H1 (cell line): Measurements from ENCODE around the gene RAD51B. TPM values are rescaled to one million over a fixed set of nuclear protein-coding genes. Genes with fewer than 3 reads are reported as not detected.

ENCODE experiments used
- CTCF ChIA-PET: fragments of 300-600 bp; sonication (Branson Sonifier 250); formaldehyde crosslinking; loops from one replicate; lab custom pipeline; 2021; ENCODE audit not compliant: partially characterized antibody; lab: Charles Lee
- POLR2A ChIA-PET: fragments of 300-600 bp; sonication (Branson Sonifier 250); formaldehyde crosslinking; loops from one replicate; lab custom pipeline; 2021; ENCODE audit warnings: inconsistent platforms; ENCODE audit not compliant: partially characterized antibody; lab: Charles Lee
- DNase-seq, 2 experiments: peaks; one replicate each; pipeline versions ENCODE4 v3.0.0 to v3.0.0-alpha.2; 2010 to 2022; ENCODE audit warnings: low spot score in 2 of 2, low read depth in 1 of 2, mixed read lengths in 1 of 2
- FAIRE-seq: peaks from 2 replicates; lab custom pipeline; 2011; peaks lifted over from hg19 to GRCh38; lab: Jason Lieb, UNC
- H2AFZ ChIP-seq: 2 replicates; pipeline ENCODE4 v1.8.1; 2012; ENCODE audit warnings: low read length, inconsistent platforms
- H2AK5ac ChIP-seq: 2 replicates; pipeline ENCODE4 v1.6.1; 2013; ENCODE audit warnings: low read depth, low read length
- H2BK120ac ChIP-seq: replicated peaks from 2 replicates; pipeline ENCODE3; 2013; ENCODE audit warnings: low read depth, low read length, inconsistent platforms
- H2BK12ac ChIP-seq: 2 replicates; pipeline ENCODE4 v1.6.1; 2013; ENCODE audit warnings: low read depth, low read length
- H2BK15ac ChIP-seq: 2 replicates; pipeline ENCODE4 v1.6.1; 2013; ENCODE audit warnings: low read length
- H2BK20ac ChIP-seq: 2 replicates; pipeline ENCODE4 v1.6.1; 2013; ENCODE audit warnings: low read length
- H2BK5ac ChIP-seq: 2 replicates; pipeline ENCODE4 v1.6.1; 2013; ENCODE audit warnings: low read depth, low read length
- H3K14ac ChIP-seq: 2 replicates; pipeline ENCODE4 v1.6.1; 2013; ENCODE audit warnings: inconsistent platforms; ENCODE audit not compliant: insufficient read length
- H3K18ac ChIP-seq: 2 replicates; pipeline ENCODE4 v1.6.1; 2013; ENCODE audit warnings: low read length; ENCODE audit errors: extremely low read depth
- H3K23ac ChIP-seq: 2 replicates; pipeline ENCODE4 v1.6.1; 2013; ENCODE audit warnings: inconsistent platforms; ENCODE audit not compliant: insufficient read length
- H3K23me2 ChIP-seq: 2 replicates; pipeline ENCODE4 v1.6.1; 2013; ENCODE audit warnings: low read depth, low read length
- H3K27ac ChIP-seq: 2 replicates; pipeline ENCODE4 v1.6.1; 2011; ENCODE audit warnings: low read depth, low read length, inconsistent platforms
- H3K27me3 ChIP-seq, 4 experiments: replicated peaks in 1 of 4; 1 replicate in 1 of 4; 2 replicates in 3 of 4; pipeline versions ENCODE4 v1.6.1 to v1.8.1; 2011 to 2013; ENCODE audit warnings: low read length in 3 of 4, mild to moderate bottlenecking in 3 of 4, inconsistent platforms in 2 of 4, mixed read lengths in 2 of 4, moderate library complexity in 1 of 4; ENCODE audit not compliant: control insufficient read depth in 3 of 4, insufficient read depth in 3 of 4; ENCODE audit errors: extremely low read depth in 1 of 4
- H3K36me3 ChIP-seq, 4 experiments: 2 replicates each; pipeline versions ENCODE4 v1.6.1 to v1.8.1; 2011 to 2013; ENCODE audit warnings: mild to moderate bottlenecking in 4 of 4, low read length in 3 of 4, moderate library complexity in 2 of 4, control low read depth in 1 of 4, inconsistent platforms in 1 of 4; ENCODE audit not compliant: insufficient read depth in 4 of 4, control insufficient read depth in 2 of 4
- H3K4ac ChIP-seq: replicated peaks from 2 replicates; pipeline ENCODE3; 2013; ENCODE audit warnings: low read length, low read depth, mixed read lengths, inconsistent platforms; ENCODE audit not compliant: insufficient read length
- H3K4me1 ChIP-seq, 4 experiments: replicated peaks in 1 of 4; 1 replicate in 1 of 4; 2 replicates in 3 of 4; pipeline versions ENCODE4 v1.6.1 to v1.8.1; 2011 to 2013; ENCODE audit warnings: low read length in 3 of 4, inconsistent platforms in 2 of 4, mixed read lengths in 1 of 4; ENCODE audit not compliant: insufficient read depth in 4 of 4, control insufficient read depth in 3 of 4
- H3K4me2 ChIP-seq, 2 experiments: 2 replicates each; pipeline versions ENCODE4 v1.6.1 to v1.8.1; 2011 to 2013; ENCODE audit warnings: low read depth in 2 of 2, low read length in 2 of 2, control low read depth in 1 of 2, inconsistent platforms in 1 of 2, mild to moderate bottlenecking in 1 of 2; ENCODE audit not compliant: insufficient read depth in 1 of 2
- H3K4me3 ChIP-seq, 4 experiments: fragments of 200-600, 300-600 bp in 1 of 4; sonication (generic), shearing (Covaris generic), sonication (Bioruptor Twin) in 1 of 4; 2 replicates each; pipeline versions ENCODE4 v1.5.1 to v1.8.1; 2011 to 2016; ENCODE audit warnings: low read length in 4 of 4, low read depth in 3 of 4, control low read depth in 2 of 4, inconsistent platforms in 2 of 4, mild to moderate bottlenecking in 2 of 4, mixed read lengths in 1 of 4, moderate library complexity in 1 of 4; ENCODE audit not compliant: insufficient read depth in 2 of 4; ENCODE audit errors: extremely low read depth in 1 of 4
- H3K56ac ChIP-seq: replicated peaks from 2 replicates; pipeline ENCODE3; 2013; ENCODE audit warnings: low read depth, mild to moderate bottlenecking, mixed read lengths, low read length, inconsistent platforms; ENCODE audit not compliant: insufficient read length
- H3K79me1 ChIP-seq: 2 replicates; pipeline ENCODE4 v1.6.1; 2013; ENCODE audit warnings: low read depth, low read length, control low read depth
- H3K79me2 ChIP-seq, 2 experiments: 2 replicates each; pipeline versions ENCODE4 v1.6.1 to v1.8.1; 2012 to 2013; ENCODE audit warnings: low read length in 2 of 2, mild to moderate bottlenecking in 2 of 2, inconsistent platforms in 1 of 2; ENCODE audit not compliant: insufficient read depth in 2 of 2, control insufficient read depth in 1 of 2
- H3K9ac ChIP-seq, 4 experiments: replicated peaks in 1 of 4; 1 replicate in 1 of 4; 2 replicates in 3 of 4; pipeline versions ENCODE4 v1.6.1 to v1.8.1; 2011 to 2013; ENCODE audit warnings: low read depth in 3 of 4, low read length in 3 of 4, control low read depth in 2 of 4, mild to moderate bottlenecking in 2 of 4, moderate library complexity in 2 of 4, inconsistent platforms in 1 of 4; ENCODE audit errors: extremely low read depth in 1 of 4
- H3K9me3 ChIP-seq, 2 experiments: 2 replicates each; pipeline versions ENCODE4 v1.6.1 to v1.8.1; 2012 to 2013; ENCODE audit warnings: mild to moderate bottlenecking in 2 of 2, moderate library complexity in 2 of 2, control low read depth in 1 of 2, inconsistent platforms in 1 of 2, low read depth in 1 of 2, low read length in 1 of 2, mixed read lengths in 1 of 2; ENCODE audit not compliant: insufficient read depth in 2 of 2
- H4K20me1 ChIP-seq, 2 experiments: replicated peaks in 1 of 2; 2 replicates each; pipeline versions ENCODE3 to v1.8.1; 2011 to 2013; ENCODE audit warnings: inconsistent platforms in 2 of 2, low read length in 2 of 2, mild to moderate bottlenecking in 1 of 2; ENCODE audit not compliant: insufficient read depth in 2 of 2, control insufficient read depth in 1 of 2
- H4K5ac ChIP-seq: 2 replicates; pipeline ENCODE4 v1.6.1; 2013; ENCODE audit warnings: low read length, low read depth, mixed read lengths, inconsistent platforms; ENCODE audit not compliant: insufficient read length
- H4K8ac ChIP-seq: 2 replicates; pipeline ENCODE4 v1.8.0; 2013; ENCODE audit warnings: mild to moderate bottlenecking, moderate library complexity, low read length, inconsistent platforms; ENCODE audit not compliant: insufficient read depth; ENCODE audit errors: extremely low read depth
- H4K91ac ChIP-seq: replicated peaks from 2 replicates; pipeline ENCODE3; 2013; ENCODE audit warnings: low read length, mixed read lengths, inconsistent platforms; ENCODE audit not compliant: insufficient read length
- ASH2L ChIP-seq: fragments of 200-600, 300-600 bp; sonication (generic); IDR thresholded peaks from one replicate; pipeline ENCODE4 v1.7.1; 2017; ENCODE audit warnings: low read length
- ATF3 ChIP-seq: IDR thresholded peaks from 2 replicates; pipeline ENCODE4 v1.6.1; 2011; ENCODE audit warnings: low read depth, mild to moderate bottlenecking, low read length; ENCODE audit not compliant: insufficient read depth
- BRCA1 ChIP-seq: IDR thresholded peaks from 2 replicates; pipeline ENCODE4 v1.6.1; 2012; ENCODE audit warnings: low read depth, low read length, improper control_type of control experiment
- CEBPB ChIP-seq: IDR thresholded peaks from 2 replicates; pipeline ENCODE4 v1.6.1; 2012; ENCODE audit warnings: low read depth, low read length
- EP300 ChIP-seq, 2 experiments: IDR thresholded peaks; 1 replicate in 1 of 2; 2 replicates in 1 of 2; pipeline ENCODE4 v1.6.1; 2011 to 2012; ENCODE audit warnings: low read depth in 2 of 2, low read length in 2 of 2, mild to moderate bottlenecking in 2 of 2, borderline replicate concordance in 1 of 2, inconsistent platforms in 1 of 2, moderate library complexity in 1 of 2
- GTF2F1 ChIP-seq: IDR thresholded peaks from 2 replicates; pipeline ENCODE4 v1.6.1; 2012; ENCODE audit warnings: low read depth, low read length, improper control_type of control experiment, borderline replicate concordance
- HDAC6 ChIP-seq: IDR thresholded peaks from one replicate; pipeline ENCODE4 v1.7.1; 2012; ENCODE audit warnings: low read depth, mild to moderate bottlenecking, inconsistent platforms, low read length, moderate library complexity
- JUND ChIP-seq: IDR thresholded peaks from 2 replicates; pipeline ENCODE4 v1.6.1; 2011; ENCODE audit warnings: mild to moderate bottlenecking, improper control_type of control experiment, low read length
- NRF1 ChIP-seq: IDR thresholded peaks from 2 replicates; pipeline ENCODE4 v1.6.1; 2011; ENCODE audit warnings: mild to moderate bottlenecking, low read depth, low read length, improper control_type of control experiment
- PHF8 ChIP-seq: fragments of 200-600 bp; sonication (generic); conservative IDR thresholded peaks from 2 replicates; pipeline ENCODE4 v1.7.1; 2012; ENCODE audit warnings: low read depth, mild to moderate bottlenecking, inconsistent platforms, low read length, moderate library complexity
- POLR2A ChIP-seq, 2 experiments: IDR thresholded peaks; 1 replicate in 1 of 2; 2 replicates in 1 of 2; pipeline ENCODE4 v1.6.1; 2011; ENCODE audit warnings: low read depth in 2 of 2, low read length in 2 of 2, mild to moderate bottlenecking in 2 of 2; ENCODE audit errors: control extremely low read depth in 1 of 2
- RBBP5 ChIP-seq: IDR thresholded peaks from 2 replicates; pipeline ENCODE4 v1.7.1; 2012; ENCODE audit warnings: low read depth, mild to moderate bottlenecking, inconsistent platforms, low read length, moderate library complexity, borderline replicate concordance
- SP1 ChIP-seq: IDR thresholded peaks from 2 replicates; pipeline ENCODE4 v1.6.1; 2011; ENCODE audit warnings: low read depth, low read length
- TAF7 ChIP-seq: optimal IDR thresholded peaks from 2 replicates; pipeline ENCODE3; 2011; ENCODE audit warnings: low read depth, mild to moderate bottlenecking, inconsistent platforms, low read length, moderate library complexity, borderline replicate concordance
- TBP ChIP-seq: IDR thresholded peaks from 2 replicates; pipeline ENCODE4 v1.6.1; 2011; ENCODE audit warnings: low read depth, low read length, improper control_type of control experiment
- YY1 ChIP-seq: IDR thresholded peaks from 2 replicates; pipeline ENCODE4 v1.6.1; 2011; ENCODE audit warnings: low read depth, mild to moderate bottlenecking, low read length
- WGBS, 2 experiments: shearing (Covaris generic) in 1 of 2; methylation state at CpG; one replicate each; pipeline versions ENCODE4 v1.1.6 to v1.1.7; 2013 to 2015; ENCODE audit warnings: low lambda C conversion rate in 2 of 2, mixed read lengths in 2 of 2, inconsistent platforms in 1 of 2, low coverage in 1 of 2, missing lambda C conversion rate in 1 of 2; ENCODE audit not compliant: insufficient replicate concordance in 2 of 2, insufficient coverage in 1 of 2, insufficient read length in 1 of 2; ENCODE audit errors: extremely low coverage in 1 of 2, missing lambda C conversion rate in 1 of 2; 5-methylcytosine and 5-hydroxymethylcytosine counted together
- polyA plus RNA-seq, 7 experiments: library from polyadenylated mRNA; depleted of rRNA in 3 of 7; stranded (reverse) in 5 of 7; unstranded in 2 of 7; fragments of >200 nt in 5 of 7; fragments of 200-250 nt in 2 of 7; gene quantifications; 1 replicate in 5 of 7; 2 replicates in 1 of 7; 4 replicates in 1 of 7; pipeline versions ENCODE4 v1.2.1 to v1.2.3, GENCODE V29; 2011 to 2013; ENCODE audit warnings: missing spikeins in 2 of 7, mixed read lengths in 2 of 7
- total RNA-seq: library from RNA; stranded (reverse); fragmentation: NEBNext Ultra II Directional; extraction: Animal tissue kit (Norgen Biotek cat#: 25700); gene quantifications from 2 replicates; pipeline ENCODE4 v1.2.1, GENCODE V29; 2021

RAD51B gene
- total and polyA plus RNA-seq, 2 of the 8 experiments (the other 6 are each of a cell fraction or from before 2014, with no cell fraction given), result 3.9 to 14.9 TPM

GRCh38 chr14:68645371-68645770 lies 825.8 kb downstream of the RAD51B start:
- no peaks in the 10 kb centered on the region; a peak in 1 of 7 replicates for H3K27me3 ChIP-seq
- H2AFZ ChIP-seq, result no peak overlapping the region
- WGBS, 2 experiments, result 85% methylated on average over 2 of the region's 2 CpGs; no CpG with 5 or more reads in 1 of the 2 experiments
- H3K23ac ChIP-seq, result no peak overlapping the region
- H3K36me3 ChIP-seq, result no peaks in the 10 kb centered on the region
- CTCF ChIA-PET, result no interaction called here
- FAIRE-seq, result no peak
- H3K4me2 ChIP-seq, result no peak overlapping the region
- H3K56ac ChIP-seq, result no peak overlapping the region
- H2BK120ac ChIP-seq, result no peak overlapping the region
- no peak overlapping the region for H3K14ac ChIP-seq
- H3K27ac ChIP-seq, result no peak overlapping the region
- no peak overlapping the region for H2BK20ac ChIP-seq
- no peak overlapping the region for H3K4me3 ChIP-seq
- H4K5ac ChIP-seq, result no peak overlapping the region
- no peaks in the 10 kb centered on the region for H4K20me1 ChIP-seq
- POLR2A ChIA-PET, result no interaction called here
- no peak overlapping the region for H3K18ac ChIP-seq
- no peak overlapping the region for H2BK5ac ChIP-seq
- no peak overlapping the region for H3K4ac ChIP-seq
- H3K4me1 ChIP-seq, result no peaks in the 10 kb centered on the region
- no peaks in the 10 kb centered on the region for H3K23me2 ChIP-seq
- no peak overlapping the region for H2BK15ac ChIP-seq
- no peak overlapping the region for H3K9ac ChIP-seq
- H4K91ac ChIP-seq, result no peak overlapping the region
- no peak overlapping the region for H4K8ac ChIP-seq
- H3K79me2 ChIP-seq, result no peaks in the 10 kb centered on the region
- H3K9me3 ChIP-seq, result peaks cover 5 to 7% of the 10 kb centered on the region in 2 experiments; a peak in 2 of 4 replicates
- DNase-seq, result no peak
- no peak overlapping the region for H2AK5ac ChIP-seq
- no peak overlapping the region for H2BK12ac ChIP-seq
- H3K79me1 ChIP-seq, result no peaks in the 10 kb centered on the region
- TF ChIP-seq PHF8 (no peak), TBP (no peak), TAF7 (no peak), SP1 (no peak), CEBPB (no peak), ATF3 (no peak), JUND (no peak), POLR2A (IDR thresholded peaks at IDR 0.05; ENCODE audit: control extremely low read depth in 1 of 2, low read depth in 2 of 2, low read length in 2 of 2) (no peak), GTF2F1 (no peak), NRF1 (no peak), BRCA1 (no peak), YY1 (no peak), EP300 (IDR thresholded peaks at IDR 0.05; ENCODE audit: borderline replicate concordance in 1 of 2, low read depth in 2 of 2, low read length in 2 of 2) (no peak), RBBP5 (no peak), HDAC6 (no peak), ASH2L (no peak)
